HG03039 (cell line): ENCODE data around the gene C2orf76.
"Not testable (repeated sequence)": the region's sequence is repeated elsewhere in the genome, so short reads cannot be mapped to it uniquely, and the experiment has no call there.

Experiments
- ATAC-seq: cut with Tn5 transposase; IDR thresholded peaks from one replicate; pipeline ENCODE4 v1.9.1; 2021; ENCODE audit warnings: mild to moderate bottlenecking, moderate library complexity; ENCODE audit not compliant: unreplicated experiment

C2orf76 gene

DNA sequence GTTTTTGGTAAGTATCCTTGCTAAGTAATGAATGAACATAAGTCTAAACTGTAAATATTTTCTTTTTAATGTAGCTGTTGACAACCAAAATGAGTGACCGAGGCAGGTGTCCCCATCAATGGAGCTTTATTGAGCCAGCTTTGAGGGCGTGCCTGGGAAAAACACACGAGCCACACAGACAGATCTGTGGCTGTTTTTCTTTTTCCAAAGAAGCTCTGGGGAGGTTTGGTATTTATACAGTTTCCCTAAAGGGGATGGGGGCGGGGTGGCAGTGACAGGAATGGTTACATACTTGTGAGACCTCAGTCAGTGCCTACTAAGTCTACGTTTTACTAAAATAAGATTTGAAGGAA is 11.3 kb upstream of the C2orf76 start:
- no peak for ATAC-seq

DNA sequence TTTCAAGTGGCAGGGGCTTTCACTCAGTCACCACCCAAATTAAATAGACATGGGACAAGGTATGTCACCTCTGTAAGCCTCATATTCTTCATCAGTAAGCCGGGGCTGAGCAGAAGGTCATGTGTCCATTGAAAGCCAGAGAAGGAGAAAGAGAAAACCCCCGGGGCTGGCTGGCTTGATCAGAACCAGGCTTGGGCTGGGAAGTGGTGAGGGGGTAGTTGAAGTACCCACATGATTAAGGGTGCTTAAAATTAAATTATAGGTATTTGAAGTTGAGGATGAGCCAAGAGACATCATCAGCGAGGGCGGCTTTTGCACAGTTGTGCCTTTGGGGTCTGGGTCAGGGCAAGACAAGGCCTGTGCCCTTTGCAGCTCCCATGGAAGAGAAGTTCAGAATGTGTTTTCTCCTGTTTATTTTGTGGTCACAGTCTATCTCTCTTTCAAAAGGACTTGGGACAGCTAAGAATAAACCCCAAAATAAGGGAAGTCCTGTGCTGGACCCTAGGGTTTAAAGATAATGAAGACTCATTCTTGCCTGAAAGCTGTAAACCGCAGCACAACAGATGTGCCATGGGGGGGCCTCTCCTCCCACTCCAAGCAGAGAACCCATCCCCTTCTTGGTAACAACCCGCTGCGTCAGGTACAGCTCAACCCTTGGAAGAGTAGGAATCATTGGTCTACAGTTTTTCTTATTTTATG is 10.8 kb upstream of the C2orf76 start:
- no peak for ATAC-seq

DNA sequence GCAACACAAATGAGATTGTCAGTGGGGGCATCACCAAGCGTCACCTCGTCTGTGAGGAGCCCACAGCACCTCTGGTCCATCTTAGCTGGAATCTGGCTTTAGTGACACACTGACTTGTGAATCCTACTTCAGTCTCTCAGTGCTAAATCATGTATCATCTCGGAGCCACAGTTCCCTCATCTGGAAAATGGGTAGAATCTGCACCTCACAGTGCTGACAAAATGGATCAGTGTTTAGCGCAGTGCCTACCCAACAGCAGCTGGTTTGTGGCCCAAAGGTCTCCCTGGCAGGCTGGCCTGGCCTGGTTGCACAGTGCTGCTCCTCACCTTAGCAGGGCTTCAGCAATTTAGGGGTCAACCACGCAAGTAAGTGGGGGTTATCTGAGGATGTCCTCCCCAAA is 10.2 kb upstream of the C2orf76 start:
- ATAC-seq, result no peak

DNA sequence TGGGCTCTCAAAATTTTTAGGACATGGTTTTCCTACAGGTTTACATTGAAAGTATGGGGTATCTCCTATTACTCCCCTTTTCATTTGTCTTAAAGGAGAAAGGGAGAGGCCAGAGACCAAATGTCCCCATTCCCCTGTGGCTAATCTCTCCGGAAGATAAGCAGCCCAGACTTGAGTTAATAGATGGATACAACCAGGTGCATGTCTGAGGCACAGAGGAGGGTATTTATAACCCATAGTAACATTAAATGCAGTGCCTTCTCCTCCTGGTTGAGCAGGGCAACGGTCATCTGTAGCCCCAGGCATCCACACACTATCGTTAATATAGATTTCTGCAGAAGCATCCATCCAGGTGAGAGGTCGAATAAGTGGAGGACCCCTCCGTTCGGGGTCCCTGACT is 9.8 kb upstream of the C2orf76 start:
- ATAC-seq, result not testable (repeated sequence)

DNA sequence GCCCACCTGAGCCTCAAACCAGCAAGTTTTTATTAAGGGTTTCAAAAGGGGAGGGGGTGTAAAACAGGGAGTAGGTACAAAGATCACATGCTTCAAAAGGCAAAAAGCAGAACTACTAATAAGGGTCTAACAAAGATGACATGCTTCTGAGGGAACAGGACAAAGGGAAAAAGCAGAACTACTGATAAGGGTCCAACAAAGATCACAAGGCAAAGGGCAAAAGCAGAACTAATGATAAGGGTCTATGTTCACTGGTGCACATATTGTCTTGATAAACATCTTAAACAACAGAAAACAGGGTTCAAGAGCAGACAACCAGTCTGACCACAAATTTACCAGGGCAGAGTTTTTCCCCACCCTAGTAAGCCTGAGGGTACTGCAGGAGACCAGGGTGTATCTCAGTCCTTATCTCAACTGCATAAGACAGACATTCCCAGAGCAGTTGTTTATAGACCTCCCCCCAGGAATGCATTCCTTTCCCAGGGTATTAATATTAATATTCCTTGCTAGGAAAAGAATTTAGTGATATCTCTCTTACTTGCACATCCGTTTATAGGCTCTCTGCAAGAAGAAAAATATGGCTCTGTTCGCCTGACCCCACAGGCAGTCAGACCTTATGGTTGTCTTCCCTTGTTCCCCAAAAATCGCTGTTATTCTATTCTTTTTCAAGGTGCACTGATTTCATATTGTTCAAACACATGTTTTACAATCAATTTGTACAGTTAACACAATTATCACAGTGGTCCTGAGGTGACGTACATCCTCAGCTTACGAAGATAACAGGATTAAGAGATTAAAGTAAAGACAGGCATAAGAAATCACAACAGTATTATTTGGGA is 7.5 kb upstream of the C2orf76 start:
- not testable (repeated sequence) for ATAC-seq

DNA sequence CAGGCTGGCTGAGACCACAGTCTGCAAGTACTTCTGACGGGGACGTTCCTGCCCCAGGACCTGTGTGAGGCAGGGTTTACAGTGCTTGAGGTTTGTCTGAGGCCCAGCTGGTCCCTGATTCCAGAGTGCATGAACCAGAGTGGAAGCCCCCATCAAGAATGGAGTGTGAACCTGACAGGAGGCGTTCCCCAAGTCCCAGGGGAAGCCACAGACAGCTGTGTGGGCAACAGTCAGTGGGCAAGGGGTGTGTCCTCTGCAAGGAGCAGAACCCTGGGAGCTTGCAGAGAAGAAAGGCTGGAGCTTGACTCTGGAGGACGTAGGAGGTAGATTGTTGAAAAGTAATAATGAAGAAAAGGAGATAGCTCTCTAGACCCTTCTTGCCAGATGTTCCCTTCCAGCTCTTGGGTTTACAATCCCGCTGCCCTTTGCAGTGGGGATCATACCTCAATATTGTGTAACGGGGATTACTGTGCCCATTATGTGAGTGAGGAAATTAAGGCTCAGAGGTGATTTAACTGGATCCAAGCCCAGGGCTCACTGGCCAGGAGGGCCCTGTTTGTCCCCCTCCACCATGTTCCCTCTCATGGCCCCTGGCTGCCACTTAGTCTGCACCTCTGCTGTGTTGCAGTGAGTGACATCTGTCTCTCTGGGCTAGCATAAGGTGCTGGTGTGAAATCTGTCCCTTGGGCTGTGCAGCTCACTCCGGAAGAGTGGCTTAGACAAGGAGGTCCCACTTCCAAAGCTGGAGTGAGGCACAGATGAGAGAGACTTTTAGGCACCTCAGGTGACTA is 6.3 kb upstream of the C2orf76 start:
- no peak for ATAC-seq

DNA sequence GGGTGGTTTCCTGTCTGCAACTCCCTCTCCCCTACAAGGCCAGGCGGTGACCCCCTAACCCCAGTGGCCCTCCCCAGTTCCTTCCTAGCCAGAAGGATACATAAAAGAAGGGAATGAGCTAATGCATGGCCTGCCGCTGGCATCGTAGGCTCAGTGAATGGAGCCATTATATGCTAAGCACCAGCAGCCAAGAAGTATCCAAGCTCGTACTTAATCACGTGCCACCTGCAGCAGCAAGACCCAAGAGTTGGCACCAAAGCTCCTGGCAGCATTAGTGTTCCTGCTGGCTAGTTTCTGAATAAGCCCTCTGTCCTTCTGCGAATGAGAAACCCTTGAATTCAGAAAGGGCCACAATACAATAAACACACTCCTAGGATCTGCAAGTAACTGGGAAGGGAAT is 4.5 kb upstream of the C2orf76 start:
- no peak for ATAC-seq

DNA sequence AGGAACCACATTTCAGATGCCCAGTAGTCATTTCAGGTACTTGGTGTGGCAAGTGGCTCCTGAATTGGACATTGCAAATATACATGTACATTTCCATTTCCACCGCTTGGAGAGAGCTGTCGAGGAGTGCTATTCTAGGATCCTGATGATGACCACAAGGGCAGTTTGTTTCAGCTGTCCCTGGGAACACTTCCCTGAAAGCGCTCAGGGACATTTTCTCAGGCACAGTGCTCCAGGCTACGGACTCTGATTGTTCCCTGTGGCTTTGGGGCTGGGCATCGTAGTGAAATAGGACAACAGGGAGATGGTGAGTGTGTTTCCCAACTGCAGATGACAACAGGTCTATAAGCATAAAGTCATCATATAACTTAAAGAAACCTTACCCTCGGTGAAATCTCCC is 3.2 kb upstream of the C2orf76 start:
- ATAC-seq, result no peak

DNA sequence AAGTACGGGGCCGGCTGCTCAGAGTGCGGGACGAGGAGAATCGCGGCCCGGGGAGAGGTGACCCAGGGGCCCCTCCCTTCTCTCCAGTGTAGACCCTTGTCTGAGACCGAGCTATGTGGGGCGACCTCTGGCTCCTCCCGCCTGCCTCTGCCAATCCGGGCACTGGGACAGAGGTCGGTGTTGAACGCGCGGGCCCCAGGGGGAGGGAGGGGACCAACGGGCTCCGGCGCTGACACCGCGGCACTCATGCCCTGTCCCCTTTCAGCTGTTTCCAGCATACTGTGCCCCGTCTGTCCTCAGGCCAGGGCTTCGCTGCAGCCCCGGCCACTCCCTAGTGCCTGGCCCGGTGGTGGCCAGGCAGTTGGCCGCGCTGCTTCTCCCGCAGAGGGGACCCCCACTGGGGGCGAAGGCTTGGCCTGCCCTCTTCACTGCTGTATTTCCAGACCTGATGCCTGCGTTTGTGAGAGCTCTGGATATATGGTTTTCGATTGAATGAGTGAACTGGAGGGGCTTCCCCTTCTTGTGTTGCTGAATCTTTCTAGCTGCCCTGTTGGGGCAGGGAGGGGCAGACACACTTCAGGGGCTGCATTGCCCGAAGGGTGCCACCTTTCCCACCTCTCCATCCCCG is 952 bp upstream of the C2orf76 start:
- ATAC-seq, result peak; percentile 25

DNA sequence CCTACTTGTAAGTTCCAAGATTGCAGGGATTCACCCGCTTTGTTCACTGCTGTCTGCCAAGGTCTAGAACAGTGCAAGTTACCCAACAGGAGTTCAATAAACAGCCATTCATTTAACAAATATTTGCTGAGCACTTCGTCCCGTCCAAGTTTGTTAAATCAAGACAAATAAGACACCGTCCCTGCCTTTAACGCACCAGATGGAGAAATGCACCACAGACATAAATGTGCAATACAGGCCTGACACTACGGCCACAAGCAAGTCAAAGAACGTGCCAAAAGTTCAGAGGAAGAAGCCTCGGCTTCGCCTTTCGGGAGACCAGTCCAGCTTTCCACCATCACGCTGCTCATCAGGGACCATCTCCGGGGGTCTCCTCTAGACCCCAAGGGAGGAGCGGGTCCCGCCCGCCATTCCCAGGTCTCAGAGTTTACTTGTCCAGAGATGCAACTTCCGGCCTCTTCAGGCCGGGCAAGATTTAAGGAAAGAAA is 429 bp downstream of the C2orf76 start:
- ATAC-seq, result no peak

DNA sequence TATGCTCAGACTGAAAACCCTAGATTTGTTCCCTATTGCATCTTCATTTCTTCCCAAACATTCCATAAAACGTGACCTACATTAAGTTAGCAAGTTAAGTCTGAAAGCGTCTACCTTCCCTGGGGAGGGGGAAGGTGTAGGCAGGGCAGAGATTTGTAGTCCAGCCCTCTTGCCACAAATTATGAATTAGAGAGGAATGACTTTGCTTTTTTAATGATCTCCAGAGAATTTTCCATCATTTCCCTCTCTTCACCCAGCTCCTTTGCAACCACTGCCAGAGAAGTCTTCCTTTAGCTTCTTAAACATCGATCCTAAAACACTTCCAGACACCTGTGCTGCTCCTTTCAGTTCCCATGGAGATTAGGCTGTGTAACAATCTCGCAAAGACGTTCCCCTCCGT is 1.2 kb downstream of the C2orf76 start:
- no peak for ATAC-seq

DNA sequence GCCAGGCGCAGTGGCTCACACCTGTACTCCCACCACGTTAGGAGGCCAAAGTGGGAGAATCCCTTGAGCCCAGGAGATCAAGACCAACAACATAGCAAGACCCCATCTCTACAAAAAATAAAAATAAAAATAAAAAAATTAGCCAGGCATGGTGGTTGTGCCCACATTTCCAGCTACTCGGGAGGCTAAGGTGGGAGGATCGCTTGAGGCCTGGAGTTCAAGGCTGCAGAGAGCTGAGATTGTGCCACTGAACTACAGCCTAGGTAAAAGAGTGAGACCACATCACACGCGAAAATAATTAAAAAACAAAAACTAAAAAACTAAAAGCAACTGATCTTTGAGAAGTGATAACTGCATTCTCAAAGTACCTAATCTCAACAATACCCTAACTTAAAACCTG is 1.8 kb downstream of the C2orf76 start:
- no peak for ATAC-seq

DNA sequence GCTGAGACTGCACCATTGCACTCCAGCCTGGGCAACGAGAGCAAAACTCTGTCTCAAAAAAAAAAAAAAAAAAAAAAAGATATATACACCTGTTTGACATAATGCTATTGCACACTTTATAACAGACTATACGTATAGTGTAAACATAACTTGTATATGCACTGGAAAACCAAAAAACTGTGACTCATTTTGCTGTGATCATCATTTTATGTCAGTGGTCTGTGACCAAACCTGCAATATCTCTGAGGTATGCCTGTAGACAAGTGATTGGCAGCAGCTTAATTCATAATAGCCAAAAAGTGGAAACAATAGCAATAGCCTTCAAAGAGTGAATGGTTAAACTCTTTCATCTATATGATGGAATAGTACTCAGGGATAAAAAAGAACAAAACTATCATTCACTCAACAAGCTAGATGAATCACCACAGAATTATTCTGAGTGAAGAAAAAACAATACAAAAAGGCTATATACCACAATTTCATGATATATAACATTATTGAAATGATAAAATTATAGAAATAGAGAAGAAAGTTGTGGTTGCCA is 6.1 kb downstream of the C2orf76 start:
- ATAC-seq, result no peak

DNA sequence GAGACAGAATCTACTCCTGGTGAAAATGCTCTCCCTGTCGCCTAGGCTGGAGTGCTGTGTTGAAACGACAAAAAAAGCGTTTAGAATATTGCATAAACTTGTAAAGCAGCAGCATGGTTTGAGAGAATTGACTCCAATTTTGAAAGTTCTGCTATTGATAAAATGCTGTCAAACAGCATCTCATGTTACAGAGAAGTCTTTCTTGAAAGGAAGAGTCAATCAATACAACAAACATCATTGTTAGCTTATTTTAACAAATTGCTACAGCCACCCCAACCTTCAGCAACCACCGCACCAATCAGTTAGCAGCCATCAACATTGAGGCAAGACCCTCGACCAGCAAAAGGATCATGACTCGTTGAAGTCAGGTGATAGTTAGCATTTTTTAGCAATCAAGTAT is 6.9 kb downstream of the C2orf76 start:
- ATAC-seq, result no peak

DNA sequence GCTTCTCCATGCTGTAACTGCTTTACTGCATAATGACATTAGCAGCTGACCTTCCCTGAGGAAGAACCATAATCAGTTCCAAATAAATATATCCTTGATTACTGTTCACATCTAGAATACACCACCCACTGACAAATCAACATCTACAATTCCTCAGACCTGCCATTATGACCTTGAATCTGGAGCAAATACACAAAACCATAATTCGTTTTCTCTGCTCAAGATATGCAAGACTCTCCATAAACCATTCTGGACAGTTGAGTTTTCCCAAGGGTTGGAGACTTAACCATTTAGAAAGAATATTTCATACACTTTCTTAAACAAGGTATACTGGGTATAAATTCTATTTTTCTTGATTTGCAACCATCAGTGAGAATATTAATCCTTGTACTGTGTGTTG is 11.8 kb downstream of the C2orf76 start:
- ATAC-seq, result no peak

DNA sequence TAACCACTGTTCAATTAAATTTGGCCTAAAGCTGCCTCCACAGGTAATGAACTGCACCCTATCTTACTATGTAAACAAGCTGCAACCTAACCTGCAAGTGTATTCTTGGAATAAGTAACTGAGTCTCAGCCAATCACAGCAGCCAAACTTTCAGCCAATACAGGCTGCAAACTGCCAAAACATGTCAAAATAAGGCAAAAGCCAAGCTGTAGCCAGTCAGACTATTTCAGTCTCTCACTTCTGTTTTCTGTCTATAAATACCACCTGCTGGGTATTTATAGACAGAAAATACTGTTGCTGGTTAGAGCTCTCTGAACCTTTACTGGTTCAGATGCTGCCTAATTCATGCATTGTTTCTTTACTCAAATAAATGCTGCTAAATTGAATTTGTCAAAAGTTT is 14.3 kb downstream of the C2orf76 start:
- peak; percentile 85 for ATAC-seq

DNA sequence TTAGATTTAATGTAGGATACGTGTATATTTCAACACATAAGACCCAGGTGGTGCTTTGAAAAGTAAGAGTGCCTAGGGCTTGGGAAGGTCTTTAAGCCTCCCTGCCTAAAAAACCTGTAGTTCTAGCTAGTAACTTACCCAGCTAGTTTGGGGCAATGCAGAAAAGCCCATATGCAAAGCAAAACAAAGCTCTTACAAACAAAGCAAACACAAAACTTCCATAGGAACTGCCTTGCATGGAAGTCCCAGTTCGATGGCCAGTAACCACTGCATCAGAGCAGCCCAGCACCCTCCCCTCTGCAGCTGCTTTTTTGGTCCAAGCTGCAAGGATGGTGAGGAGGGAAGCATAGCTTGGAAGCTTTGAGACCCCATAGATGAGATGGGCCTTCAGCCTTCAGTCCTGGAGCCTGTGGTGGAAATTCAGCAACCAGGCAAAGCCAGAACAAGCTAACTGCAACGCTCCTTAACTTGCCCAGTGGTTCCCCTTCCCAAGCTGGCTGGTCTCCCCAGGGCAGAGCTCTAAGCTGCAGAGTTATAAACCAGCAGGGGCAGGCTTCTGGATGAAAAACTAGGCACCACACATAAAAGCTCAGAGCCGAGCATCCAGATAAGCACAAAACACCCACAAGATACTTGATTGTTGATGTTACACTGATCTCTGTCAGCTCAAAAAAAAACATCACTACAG is 16.2 kb downstream of the C2orf76 start:
- no peak for ATAC-seq

DNA sequence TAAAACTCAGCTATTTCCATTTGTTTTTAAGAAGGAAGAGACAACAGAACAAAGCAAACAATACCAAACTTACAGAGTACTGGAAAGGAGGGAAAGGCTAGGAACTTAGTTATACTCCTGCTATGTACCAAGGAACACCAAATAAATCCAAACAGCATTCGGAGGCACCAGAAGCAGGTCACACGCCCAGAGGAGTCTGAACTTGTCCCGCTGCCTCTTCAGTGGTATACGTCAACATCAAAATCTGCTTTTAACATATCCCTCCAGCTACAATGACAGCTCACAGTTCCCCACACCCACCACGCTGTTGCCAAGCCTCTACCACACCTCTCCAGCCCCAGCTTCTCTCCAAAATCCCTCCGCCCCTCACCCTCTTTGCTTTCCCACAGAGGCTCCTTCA is 17.3 kb downstream of the C2orf76 start:
- no peak for ATAC-seq

DNA sequence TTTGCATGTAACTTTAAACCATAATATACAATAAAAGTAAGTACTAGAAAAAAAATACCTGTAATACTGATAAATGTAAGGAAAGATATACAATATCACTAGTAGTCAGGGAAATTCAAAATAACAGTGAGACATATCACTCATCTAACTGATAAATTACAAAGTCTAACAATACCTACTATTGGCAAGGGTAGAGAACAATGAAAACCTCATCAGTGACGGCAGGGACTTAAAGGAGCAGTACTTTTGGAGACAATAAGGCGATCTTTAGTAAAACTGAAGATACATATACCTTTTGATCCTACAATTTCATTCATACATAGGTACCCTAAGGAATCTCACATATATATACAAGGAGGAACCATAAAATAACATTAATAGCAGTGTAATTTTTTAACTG is 24.9 kb downstream of the C2orf76 start:
- ATAC-seq, result no peak

DNA sequence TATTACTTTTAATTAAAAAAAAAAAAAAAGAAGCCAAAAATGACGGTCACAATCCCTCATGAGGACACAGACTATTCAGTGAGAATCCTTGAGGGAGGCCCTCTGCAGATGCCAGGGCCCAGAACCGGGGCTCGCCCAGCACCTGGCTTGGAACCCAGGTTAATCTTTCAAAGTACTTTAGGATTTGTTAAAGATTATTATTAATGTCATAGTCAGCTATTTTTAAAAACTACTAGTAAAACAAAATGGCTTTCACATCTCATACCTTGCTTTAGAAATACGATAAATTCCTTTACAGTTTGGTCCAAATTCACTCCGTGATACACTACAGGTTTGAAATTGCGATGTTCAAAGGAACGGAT is 27.1 kb downstream of the C2orf76 start:
- ATAC-seq, result no peak
